IPS-18a (cell line): ENCODE data around the gene NPW.

ENCODE experiments used
- H3K27ac ChIP-seq: one replicate; pipeline ENCODE4 v1.5.1; 2013; ENCODE audit warnings: low read length
- H3K27me3 ChIP-seq: one replicate; pipeline ENCODE4 v1.6.1; 2013; ENCODE audit warnings: mild to moderate bottlenecking, low read length; ENCODE audit not compliant: control insufficient read depth, insufficient read depth
- H3K36me3 ChIP-seq: one replicate; pipeline ENCODE4 v1.6.1; 2013; ENCODE audit warnings: low read depth, low read length; ENCODE audit not compliant: control insufficient read depth
- H3K4me1 ChIP-seq: one replicate; pipeline ENCODE4 v1.6.1; 2013; ENCODE audit warnings: low read depth, low read length; ENCODE audit not compliant: control insufficient read depth
- H3K4me3 ChIP-seq: one replicate; pipeline ENCODE4 v1.5.1; 2013; ENCODE audit warnings: low read length
- H3K9ac ChIP-seq: one replicate; pipeline ENCODE4 v1.6.1; 2013; ENCODE audit warnings: mild to moderate bottlenecking, low read length, moderate library complexity
- H3K9me3 ChIP-seq: one replicate; pipeline ENCODE4 v1.6.1; 2013; ENCODE audit warnings: low read depth, low read length; ENCODE audit not compliant: control insufficient read depth

Gene NPW

DNA sequence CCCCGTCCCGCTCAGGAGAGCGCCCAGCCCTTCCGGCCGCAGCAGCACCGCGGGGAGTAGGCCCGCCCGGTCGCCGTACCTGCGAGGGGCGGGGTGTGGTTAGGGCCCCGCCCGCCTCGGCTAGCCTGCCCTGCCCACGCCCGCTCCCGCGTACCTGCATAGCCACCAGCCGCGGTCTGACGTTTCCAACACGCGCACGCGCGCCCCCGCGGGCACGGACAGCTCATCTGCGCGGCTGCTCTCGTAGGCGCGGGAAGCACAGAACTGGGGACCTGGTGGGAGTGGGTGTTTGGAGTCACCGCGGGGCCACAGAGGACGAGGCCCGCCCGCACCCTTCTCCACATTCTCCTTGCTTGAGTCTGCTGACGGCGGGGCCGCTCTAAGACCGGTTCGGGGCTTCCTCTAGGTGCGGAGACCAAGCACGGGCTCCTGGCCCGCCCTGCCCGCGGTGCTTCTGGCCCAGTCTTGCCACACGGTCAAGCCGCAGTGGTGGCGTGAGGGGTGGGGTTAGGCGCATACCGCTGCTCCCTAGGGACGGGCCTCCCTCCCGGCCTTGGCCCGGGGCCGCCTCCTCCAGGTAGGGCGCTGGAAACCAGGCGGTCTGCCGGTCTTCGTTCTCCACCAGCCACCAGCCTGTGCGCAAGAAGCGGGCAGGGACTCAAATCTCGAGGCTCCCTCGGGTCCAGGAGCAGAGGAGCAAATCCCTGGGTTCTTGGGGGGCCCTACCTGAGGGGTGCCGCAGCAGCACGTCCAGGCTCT lies 40.1 kb upstream of the NPW start:
- no peak overlapping the region for H3K27ac ChIP-seq
- peaks cover 26% of the 10 kb centered on the region for H3K36me3 ChIP-seq
- no peaks in the 10 kb centered on the region for H3K9me3 ChIP-seq
- H3K27me3 ChIP-seq, result peaks cover 41% of the 10 kb centered on the region
- H3K4me3 ChIP-seq, result peak overlapping the region; percentile 30
- H3K9ac ChIP-seq, result no peak overlapping the region
- peaks cover 13% of the 10 kb centered on the region for H3K4me1 ChIP-seq

DNA sequence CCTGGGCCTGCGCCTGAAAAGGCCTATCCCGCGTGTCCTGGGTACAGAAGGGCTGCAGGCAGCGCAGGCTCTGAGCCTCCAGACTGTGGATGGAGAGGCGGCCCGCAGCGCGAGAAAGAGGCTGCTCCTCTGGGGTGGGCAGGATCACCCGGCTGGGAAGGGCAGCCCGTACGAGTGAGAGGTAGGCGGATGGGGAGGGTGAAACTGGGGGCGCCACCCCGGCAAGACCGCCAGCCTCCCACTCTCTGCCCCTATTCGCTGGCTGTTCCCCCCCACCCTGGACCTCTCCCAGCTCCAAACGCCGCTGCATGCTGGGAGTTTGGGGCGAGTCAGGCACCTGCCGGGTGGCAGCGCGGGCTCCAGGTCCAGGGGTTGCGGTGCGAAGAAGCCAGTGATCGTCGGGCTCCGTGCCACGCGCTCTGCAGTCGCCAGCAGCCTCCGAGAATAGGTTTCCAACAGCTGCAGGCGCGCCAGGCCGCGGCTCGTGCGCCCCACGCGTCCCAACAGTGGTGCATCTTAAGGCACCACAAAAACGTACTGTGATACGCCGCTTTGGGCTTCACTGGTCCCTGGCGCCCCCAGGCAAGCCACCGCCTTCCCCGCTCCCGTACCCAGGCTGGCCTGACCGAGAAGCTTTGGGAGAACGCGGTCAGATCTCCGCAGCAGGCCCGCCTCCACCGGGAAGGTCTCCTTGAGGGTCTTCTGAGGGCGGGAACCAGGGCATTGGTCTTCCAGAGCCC lies 39.4 kb upstream of the NPW start:
- H3K27me3 ChIP-seq, result peaks cover 41% of the 10 kb centered on the region
- H3K4me3 ChIP-seq, result peak overlapping the region; percentile 30
- H3K27ac ChIP-seq, result no peak overlapping the region
- H3K9ac ChIP-seq, result no peak overlapping the region
- peaks cover 13% of the 10 kb centered on the region for H3K4me1 ChIP-seq
- no peaks in the 10 kb centered on the region for H3K9me3 ChIP-seq
- H3K36me3 ChIP-seq, result peaks cover 19% of the 10 kb centered on the region

DNA sequence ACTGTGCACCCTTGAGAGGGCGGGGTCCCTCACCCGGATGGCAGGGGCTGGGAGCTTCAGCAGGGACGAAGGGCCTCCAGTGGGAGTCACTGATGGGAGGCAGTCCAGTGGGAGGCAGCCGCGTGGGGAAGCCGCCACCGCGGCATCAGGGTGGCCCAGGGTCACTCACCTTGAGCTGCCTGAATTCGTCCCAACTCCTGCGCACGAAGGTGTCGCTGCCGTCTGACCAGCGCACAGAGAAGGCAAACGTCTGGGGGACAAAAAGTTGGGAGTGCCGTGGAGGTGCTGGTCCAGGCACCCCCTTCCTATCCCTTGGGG lies 38.9 kb upstream of the NPW start:
- Histone ChIP-seq H3K36me3 (peaks cover 15% of the 10 kb centered on the region), H3K27ac (no peak overlapping the region)

DNA sequence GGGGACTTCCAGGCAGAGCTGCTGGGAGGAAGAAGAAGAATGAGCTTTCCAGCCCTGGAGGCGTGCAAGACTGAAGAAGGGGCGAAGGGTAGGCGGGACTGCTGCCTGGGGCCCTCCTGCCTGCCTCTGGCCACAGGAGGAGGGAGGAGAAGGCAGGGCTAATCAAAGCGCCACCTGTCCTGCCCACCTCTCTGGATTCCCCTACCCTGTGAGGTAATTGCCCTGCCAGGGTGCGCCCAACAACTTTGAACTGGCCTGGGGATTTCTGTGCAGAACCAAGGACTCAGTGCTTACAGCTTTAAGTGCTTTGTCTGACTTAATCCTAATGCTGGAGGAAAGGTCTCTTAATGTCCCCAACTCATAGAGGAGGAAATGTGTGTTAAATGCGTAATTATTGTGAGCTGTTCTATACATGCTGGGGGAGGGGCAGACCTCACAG lies 38.2 kb upstream of the NPW start, which contains the start of gene NOXO1:
TSS of gene NOXO1 (minus strand) at position 72 of the 439 bp plus-strand sequence. CDS start 290 bp downstream, outside the sequence.
- Histone ChIP-seq H3K9ac (no peak within 1 kb of the TSS), H3K36me3 (peaks cover 15% of the 10 kb centered on the region), H3K4me3 (no peak within 1 kb of the TSS), H3K27me3 (peaks cover 41% of the 10 kb centered on the region), H3K4me1 (peaks cover 13% of the 10 kb centered on the region), H3K9me3 (no peaks in the 10 kb centered on the region), H3K27ac (no peak within 1 kb of the TSS)

More for the DNA sequence above, 38.9 kb upstream of the NPW start:
- Histone ChIP-seq H3K4me1 (peaks cover 13% of the 10 kb centered on the region), H3K9me3 (no peaks in the 10 kb centered on the region), H3K4me3 (no peak overlapping the region), H3K27me3 (peaks cover 41% of the 10 kb centered on the region), H3K9ac (no peak overlapping the region)

DNA sequence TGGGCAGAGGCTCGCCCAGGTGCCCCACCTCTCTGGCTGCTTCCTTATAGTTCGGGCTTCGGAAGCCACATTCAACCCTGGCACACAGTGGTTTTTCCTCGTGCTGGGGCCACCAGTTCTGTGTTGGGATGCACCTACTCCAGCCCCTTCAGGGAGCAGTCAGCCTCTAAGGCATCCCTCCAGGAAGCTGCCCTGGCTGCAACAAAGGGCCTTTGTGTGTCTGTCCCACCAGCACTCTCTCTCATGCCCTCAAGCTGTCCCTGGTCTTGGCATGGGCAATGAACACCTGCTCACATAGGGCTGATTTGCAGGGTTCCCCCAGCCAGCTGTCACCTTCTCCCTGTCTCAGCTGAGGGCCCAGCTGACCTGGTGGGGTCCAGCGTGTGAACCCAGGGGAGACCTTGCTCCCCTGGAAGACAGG lies 37.6 kb upstream of the NPW start:
- Histone ChIP-seq H3K9ac (no peak overlapping the region), H3K9me3 (no peaks in the 10 kb centered on the region), H3K4me1 (peaks cover 13% of the 10 kb centered on the region), H3K27ac (no peak overlapping the region), H3K36me3 (peaks cover 10% of the 10 kb centered on the region), H3K4me3 (no peak overlapping the region), H3K27me3 (peaks cover 41% of the 10 kb centered on the region)

DNA sequence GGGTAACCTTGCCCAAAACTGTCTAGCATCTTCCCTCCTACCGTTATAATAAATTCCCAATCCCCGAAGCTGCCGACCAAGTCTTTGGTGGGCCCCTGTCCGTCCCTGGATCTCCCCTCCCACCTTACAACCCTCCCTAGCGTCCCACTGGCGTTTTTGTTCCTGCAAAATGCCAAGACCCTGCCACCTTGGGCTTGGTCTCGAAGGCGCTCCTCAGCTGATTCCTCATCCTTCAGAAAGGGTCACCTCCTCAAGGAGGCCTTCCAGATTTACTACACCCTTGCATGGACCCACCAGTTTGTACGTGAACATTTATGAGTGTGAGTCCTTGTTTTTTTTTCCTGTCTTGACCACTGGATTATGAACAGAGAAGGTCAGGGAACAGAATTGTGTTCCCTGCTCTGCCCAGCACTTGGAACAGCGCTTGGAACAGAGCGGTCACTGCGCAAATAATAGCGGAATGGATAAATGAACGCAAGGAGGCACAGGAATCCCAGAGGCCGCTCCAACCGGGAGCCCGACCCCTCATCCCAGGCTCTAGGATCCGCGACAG lies 36.5 kb upstream of the NPW start:
- peaks cover 41% of the 10 kb centered on the region for H3K27me3 ChIP-seq
- H3K4me1 ChIP-seq, result peaks cover 13% of the 10 kb centered on the region
- no peaks in the 10 kb centered on the region for H3K9me3 ChIP-seq
- peaks cover 9% of the 10 kb centered on the region for H3K36me3 ChIP-seq
- H3K27ac ChIP-seq, result no peak overlapping the region
- peak overlapping the region; percentile 86 for H3K4me3 ChIP-seq
- H3K9ac ChIP-seq, result no peak overlapping the region

DNA sequence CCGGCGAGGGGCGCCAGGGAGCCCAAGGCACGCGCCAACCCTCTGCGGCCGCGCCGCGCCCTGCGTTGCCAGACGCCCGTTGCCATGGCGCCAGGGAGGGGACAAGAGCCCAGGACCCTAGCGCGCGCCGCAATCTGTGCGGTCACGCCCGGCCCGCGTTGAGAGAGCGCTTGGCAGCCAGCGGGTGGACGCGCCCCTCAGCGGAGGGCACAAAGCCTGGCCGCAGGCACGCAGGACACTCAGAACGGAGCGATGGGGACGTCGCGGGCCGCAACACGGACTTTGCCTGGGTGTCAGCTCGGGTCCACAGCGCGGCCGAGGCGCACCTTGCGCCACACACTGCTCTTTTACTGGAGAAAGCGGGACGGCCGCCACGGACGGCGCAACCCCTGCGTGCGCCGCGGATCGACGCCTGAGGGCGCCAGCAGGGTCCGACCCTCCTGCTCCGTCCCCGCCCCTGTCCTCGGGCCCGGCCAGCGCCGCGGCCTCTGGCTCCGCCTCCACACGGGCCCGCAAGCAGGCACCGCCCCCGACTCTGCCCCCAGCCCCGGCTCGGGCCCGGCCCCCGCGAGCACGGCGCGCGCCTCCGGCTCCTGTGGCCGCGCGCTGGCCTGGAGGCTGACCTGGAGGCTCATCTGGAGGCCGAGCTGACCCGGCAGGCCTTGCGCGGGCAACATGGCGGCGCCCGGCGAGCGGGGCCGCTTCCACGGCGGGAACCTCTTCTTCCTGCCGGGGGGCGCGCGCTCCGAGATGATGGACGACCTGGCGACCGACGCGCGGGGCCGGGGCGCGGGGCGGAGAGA lies 35.8 kb upstream of the NPW start, which contains the start of gene GFER:
TSS of gene GFER (plus strand) at position 650 of the 803 bp plus-strand sequence. CDS start at position 676, 26 bp downstream.
- Histone ChIP-seq H3K4me1 (peaks cover 13% of the 10 kb centered on the region), H3K9ac (peak within 1 kb of the TSS; percentile 84), H3K27ac (peak within 1 kb of the TSS; percentile 47), H3K36me3 (peaks cover 9% of the 10 kb centered on the region), H3K27me3 (peaks cover 46% of the 10 kb centered on the region), H3K9me3 (no peaks in the 10 kb centered on the region), H3K4me3 (peak within 1 kb of the TSS; percentile 86)

DNA sequence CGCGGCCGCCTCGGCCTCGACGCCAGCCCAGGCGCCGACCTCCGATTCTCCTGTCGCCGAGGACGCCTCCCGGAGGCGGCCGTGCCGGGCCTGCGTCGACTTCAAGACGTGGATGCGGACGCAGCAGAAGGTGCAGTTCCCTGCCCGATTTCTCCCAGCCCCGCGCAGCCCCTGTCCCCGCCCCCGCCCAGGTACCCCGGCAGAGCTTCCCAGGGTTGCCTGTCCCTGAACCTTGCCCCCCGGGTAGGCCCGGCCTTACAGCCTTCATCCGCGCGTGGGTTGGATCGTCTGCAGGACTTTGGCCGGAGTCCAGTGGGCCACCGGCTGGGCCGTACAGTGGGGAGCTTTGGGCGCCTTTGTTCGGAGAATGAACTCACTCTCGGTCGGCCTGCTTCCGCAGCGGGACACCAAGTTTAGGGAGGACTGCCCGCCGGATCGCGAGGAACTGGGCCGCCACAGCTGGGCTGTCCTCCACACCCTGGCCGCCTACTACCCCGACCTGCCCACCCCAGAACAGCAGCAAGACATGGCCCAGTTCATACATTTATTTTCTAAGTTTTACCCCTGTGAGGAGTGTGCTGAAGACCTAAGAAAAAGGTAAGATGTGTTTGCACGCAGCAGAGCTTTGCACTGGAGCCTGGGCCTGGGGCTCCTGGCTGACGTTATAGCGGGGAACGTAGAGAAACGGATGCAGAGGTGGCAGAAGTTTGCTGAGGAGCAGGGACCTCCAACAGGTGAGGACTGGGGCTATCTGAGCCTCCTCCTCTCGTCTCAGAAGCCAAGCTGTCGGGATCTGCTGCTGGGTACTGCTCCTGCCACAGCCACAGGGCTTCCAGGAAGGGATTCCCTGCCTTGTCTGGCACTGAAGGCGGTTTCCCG lies 35.0 kb upstream of the NPW start:
- Histone ChIP-seq H3K27me3 (peaks cover 50% of the 10 kb centered on the region), H3K27ac (peak overlapping the region; percentile 47), H3K4me1 (peaks cover 13% of the 10 kb centered on the region), H3K9me3 (no peaks in the 10 kb centered on the region), H3K36me3 (peaks cover 9% of the 10 kb centered on the region), H3K9ac (peak overlapping the region; percentile 84), H3K4me3 (peak overlapping the region; percentile 86)

DNA sequence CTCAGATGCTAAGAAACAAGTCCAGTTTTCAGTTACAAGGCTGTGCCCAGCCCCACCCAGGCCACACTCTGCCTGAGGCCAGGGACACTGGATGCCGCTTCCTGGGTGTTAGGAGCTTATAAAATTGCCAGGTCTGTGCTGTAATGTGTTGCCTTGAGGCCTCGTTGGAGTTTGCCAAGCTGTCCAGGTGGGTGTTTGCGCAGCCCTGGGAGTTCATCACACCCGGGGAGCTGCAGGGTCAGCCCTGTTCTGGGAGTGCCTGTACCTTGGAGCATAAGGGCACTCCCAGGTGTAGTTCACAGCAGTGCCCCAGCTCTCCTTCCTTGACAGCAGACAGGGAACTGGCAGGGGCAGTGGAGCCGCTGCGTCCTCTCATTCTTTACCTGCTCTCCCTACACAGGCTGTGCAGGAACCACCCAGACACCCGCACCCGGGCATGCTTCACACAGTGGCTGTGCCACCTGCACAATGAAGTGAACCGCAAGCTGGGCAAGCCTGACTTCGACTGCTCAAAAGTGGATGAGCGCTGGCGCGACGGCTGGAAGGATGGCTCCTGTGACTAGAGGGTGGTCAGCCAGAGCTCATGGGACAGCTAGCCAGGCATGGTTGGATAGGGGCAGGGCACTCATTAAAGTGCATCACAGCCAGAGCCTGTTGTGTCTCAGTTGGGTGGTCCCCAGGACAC lies 34.0 kb upstream of the NPW start:
- H3K27ac ChIP-seq, result no peak overlapping the region
- H3K4me3 ChIP-seq, result peak overlapping the region; percentile 86

DNA sequence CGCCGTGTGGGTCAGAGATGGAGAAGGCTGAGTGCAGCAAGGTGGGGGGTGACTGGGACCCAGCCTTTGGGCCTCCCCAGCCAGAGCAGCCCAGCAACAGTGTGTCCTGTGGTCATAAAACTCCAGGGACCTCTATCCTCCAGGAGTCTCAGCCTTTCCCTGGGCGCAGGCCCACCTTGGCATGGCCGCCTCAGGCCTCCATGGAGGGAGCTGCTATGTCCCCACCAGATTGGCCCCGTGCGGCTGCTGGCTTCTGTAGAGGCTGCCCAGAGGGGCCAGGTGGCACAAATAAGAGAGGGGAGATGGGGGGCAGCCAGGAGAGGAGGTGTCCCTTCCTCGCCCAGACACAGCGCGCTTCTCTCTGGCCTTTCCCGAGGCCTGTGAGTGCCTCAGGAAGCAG lies 32.4 kb upstream of the NPW start:
- Histone ChIP-seq H3K9ac (no peak overlapping the region), H3K27me3 (peaks cover 41% of the 10 kb centered on the region), H3K36me3 (peaks cover 9% of the 10 kb centered on the region), H3K9me3 (no peaks in the 10 kb centered on the region), H3K27ac (no peak overlapping the region), H3K4me3 (no peak overlapping the region), H3K4me1 (peaks cover 9% of the 10 kb centered on the region)

More for the DNA sequence above, 34.0 kb upstream of the NPW start:
- Histone ChIP-seq H3K36me3 (peaks cover 9% of the 10 kb centered on the region), H3K9me3 (no peaks in the 10 kb centered on the region), H3K9ac (no peak overlapping the region), H3K27me3 (peaks cover 44% of the 10 kb centered on the region), H3K4me1 (peaks cover 5% of the 10 kb centered on the region)
